OCI-LY7 (cell line): ENCODE measurements around the gene SYNGR4. TPM values are rescaled to one million over a fixed set of nuclear protein-coding genes. Genes with fewer than 3 reads are reported as not detected.

Experiments used
- BruUV-seq: library from RNA; stranded (reverse); fragments of 400-500 nt; replicated peaks from 2 replicates; lab custom pipeline; 2021; lab: Mats Ljungman, UMichigan
- CTCF ChIA-PET: fragments of 300-600 bp; sonication (Branson Sonifier 250); formaldehyde crosslinking; loops from one replicate; lab custom pipeline; 2022; ENCODE audit warnings: antibody characterized with exemption; ENCODE audit not compliant: unreplicated experiment; lab: Charles Lee
- POLR2A ChIA-PET: fragments of 300-600 bp; sonication (Branson Sonifier 250); formaldehyde crosslinking; loops from one replicate; lab custom pipeline; 2022; ENCODE audit warnings: antibody characterized with exemption; lab: Charles Lee
- DNase-seq: peaks from one replicate; pipeline ENCODE4 v3.0.0-alpha.2; 2015; ENCODE audit warnings: low spot score
- H2AFZ ChIP-seq: fragments of 200-600 bp; sonication (generic), shearing (Covaris generic); 2 replicates; pipeline ENCODE4 v1.6.1; 2014; ENCODE audit warnings: mild to moderate bottlenecking, antibody characterized with exemption, low read length, moderate library complexity
- H3K27ac ChIP-seq: fragments of 200-600 bp; sonication (generic); 2 replicates; pipeline ENCODE4 v1.5.1; 2014; ENCODE audit warnings: mixed run types, low read depth, mild to moderate bottlenecking, moderate library complexity, low read length, inconsistent platforms; ENCODE audit not compliant: poor library complexity, severe bottlenecking
- H3K36me3 ChIP-seq: fragments of 200-600 bp; sonication (generic); 2 replicates; pipeline ENCODE4 v1.6.1; 2014; ENCODE audit warnings: mild to moderate bottlenecking, antibody characterized with exemption, low read length, moderate library complexity, mixed read lengths; ENCODE audit not compliant: insufficient read depth
- H3K4me1 ChIP-seq: fragments of 200-600 bp; sonication (generic); 2 replicates; pipeline ENCODE4 v1.5.1; 2014; ENCODE audit warnings: mild to moderate bottlenecking, low read length; ENCODE audit not compliant: insufficient read depth, poor library complexity, severe bottlenecking
- H3K4me2 ChIP-seq: fragments of 200-600 bp; sonication (generic); 2 replicates; pipeline ENCODE4 v1.6.1; 2014; ENCODE audit warnings: mild to moderate bottlenecking, low read length
- H3K4me3 ChIP-seq: fragments of 200-600 bp; sonication (generic); 2 replicates; pipeline ENCODE4 v1.5.1; 2014; ENCODE audit warnings: mild to moderate bottlenecking, low read depth, low read length; ENCODE audit not compliant: poor library complexity, severe bottlenecking
- H3K79me2 ChIP-seq: fragments of 200-600 bp; sonication (generic); 2 replicates; pipeline ENCODE4 v1.6.1; 2016; ENCODE audit warnings: low read depth, mild to moderate bottlenecking, low read length, moderate library complexity, mixed read lengths; ENCODE audit not compliant: insufficient read depth
- H3K9me2 ChIP-seq: fragments of 200-600 bp; sonication (generic); 2 replicates; pipeline ENCODE4 v1.6.1; 2016; ENCODE audit warnings: mild to moderate bottlenecking, low read length, mixed read lengths; ENCODE audit not compliant: insufficient read depth
- H3K9me3 ChIP-seq: fragments of 200-600 bp; sonication (generic); 2 replicates; pipeline ENCODE4 v1.6.1; 2014; ENCODE audit warnings: mild to moderate bottlenecking, mixed run types, low read length, mixed read lengths
- H4K20me1 ChIP-seq: fragments of 200-600 bp; sonication (generic); 2 replicates; pipeline ENCODE4 v1.6.1; 2014; ENCODE audit warnings: mild to moderate bottlenecking, antibody characterized with exemption, low read length, moderate library complexity, mixed read lengths; ENCODE audit not compliant: insufficient read depth
- EZH2phosphoT487 ChIP-seq: fragments of 200-600 bp; sonication (generic); IDR thresholded peaks from 2 replicates; pipeline ENCODE4 v1.6.1; 2018; ENCODE audit warnings: low read depth, borderline replicate concordance, mild to moderate bottlenecking, mixed run types, antibody characterized with exemption, low read length, moderate library complexity, mixed read lengths
- intact Hi-C: fragments of 100-400 bp; cut with micrococcal nuclease; formaldehyde crosslinking; loops from one replicate; pipeline ENCODE4 v1.10.0; 2022; ENCODE audit not compliant: unreplicated experiment
- total RNA-seq, 2 experiments: library from RNA; depleted of rRNA in 1 of 2; stranded (reverse); fragments of >200 nt in 1 of 2; shearing (Covaris generic) in 1 of 2; gene quantifications; 2 replicates each; pipeline ENCODE4 v1.2.3, GENCODE V29; 2014 to 2022
- TF ChIP-seq, protein P1 (sequence below): fragments of 200-600 bp; sonication (generic); conservative IDR thresholded peaks from 2 replicates; pipeline ENCODE4 v1.5.1; 2014; ENCODE audit warnings: mild to moderate bottlenecking, antibody characterized with exemption, low read length, moderate library complexity, mixed read lengths

The SYNGR4 gene
- total RNA-seq, 2 experiments from 2014 or later: 0.38 to 1.2 TPM

DNA sequence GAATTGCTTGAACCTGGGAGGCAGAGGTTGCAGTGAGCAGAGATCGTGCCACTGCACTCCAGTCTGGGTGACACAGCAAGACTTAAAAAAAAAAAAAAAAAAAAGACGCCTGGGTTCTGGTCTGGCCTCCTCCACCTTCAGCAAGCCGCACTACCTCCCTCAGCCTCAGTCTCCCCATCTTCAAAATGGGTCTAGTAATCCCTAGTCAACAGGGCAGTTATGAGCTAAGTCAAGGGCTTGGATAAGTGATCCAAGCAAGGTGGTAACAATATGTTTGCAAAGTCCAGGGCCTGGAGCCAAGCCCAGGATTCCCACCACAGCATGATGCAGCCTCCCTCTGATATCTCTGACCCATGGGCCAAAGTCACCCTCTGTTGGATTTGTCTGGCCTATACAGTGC, 22.8 kb downstream of the SYNGR4 start:
- CTCF ChIA-PET: no interaction called here

DNA sequence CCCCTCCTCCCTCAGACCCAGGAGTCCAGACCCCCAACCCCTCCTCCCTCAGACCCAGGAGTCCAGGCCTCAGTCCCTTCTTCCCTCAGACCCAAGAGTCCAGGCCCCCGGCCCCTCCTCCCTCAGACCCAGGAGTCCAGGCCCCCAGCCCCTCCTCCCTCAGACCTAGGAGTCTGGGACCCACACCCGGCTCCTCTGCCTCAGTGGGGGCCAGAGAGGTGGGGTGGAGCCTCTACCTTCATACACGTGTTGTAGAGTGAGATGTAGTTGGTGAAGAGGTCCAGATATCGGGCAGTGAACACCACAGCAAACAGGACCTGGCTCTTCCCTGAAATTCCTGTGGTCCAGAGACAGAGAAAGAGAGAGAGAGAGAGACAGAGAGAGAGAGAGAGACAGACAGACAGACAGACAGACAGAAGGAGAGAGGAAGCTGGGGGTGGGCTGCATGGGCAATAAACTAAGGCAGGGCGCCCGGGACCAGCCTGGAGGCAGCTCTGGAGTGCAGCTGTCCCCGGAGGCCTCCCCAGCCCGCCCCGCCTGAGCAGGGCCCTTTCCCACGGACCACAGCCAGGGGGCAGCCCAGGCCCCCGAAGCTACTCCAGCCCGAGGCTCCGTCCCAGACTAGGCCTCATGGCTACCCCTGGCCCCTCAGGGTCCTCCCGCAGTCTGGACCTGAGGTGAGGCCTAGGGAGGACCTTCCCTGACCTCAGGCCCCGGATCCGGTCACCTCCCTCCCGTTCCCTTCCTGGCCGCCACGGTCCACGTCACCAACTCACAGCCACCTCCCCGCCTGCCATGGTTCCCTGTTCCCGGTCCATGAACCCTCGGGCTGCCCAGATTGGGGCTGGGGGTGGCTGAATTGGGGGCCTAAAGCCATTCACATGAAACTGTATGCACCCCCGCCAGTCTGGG, 26.3 kb downstream of the SYNGR4 start:
- H3K9me3 ChIP-seq: no peaks in the 10 kb centered on the region
- H3K27ac ChIP-seq: peak overlapping the region; percentile 56
- H3K36me3 ChIP-seq: peaks cover 37% of the 10 kb centered on the region
- peak overlapping the region; percentile 88 for H3K4me3 ChIP-seq
- H4K20me1 ChIP-seq: no peaks in the 10 kb centered on the region
- peaks cover 15% of the 10 kb centered on the region; the same call in 1 of the 2 replicates for H3K79me2 ChIP-seq
- no TSS peak for BruUV-seq
- H3K9me2 ChIP-seq: no peaks in the 10 kb centered on the region
- intact Hi-C loops: loop anchor here (2.0 to 5.0 kb wide), 2 partner anchors 57 to 102 kb away; partner anchors contain the start of gene GRWD1
- TF ChIP-seq EZH2phosphoT487: no peak
- TF ChIP-seq, protein P1, sequence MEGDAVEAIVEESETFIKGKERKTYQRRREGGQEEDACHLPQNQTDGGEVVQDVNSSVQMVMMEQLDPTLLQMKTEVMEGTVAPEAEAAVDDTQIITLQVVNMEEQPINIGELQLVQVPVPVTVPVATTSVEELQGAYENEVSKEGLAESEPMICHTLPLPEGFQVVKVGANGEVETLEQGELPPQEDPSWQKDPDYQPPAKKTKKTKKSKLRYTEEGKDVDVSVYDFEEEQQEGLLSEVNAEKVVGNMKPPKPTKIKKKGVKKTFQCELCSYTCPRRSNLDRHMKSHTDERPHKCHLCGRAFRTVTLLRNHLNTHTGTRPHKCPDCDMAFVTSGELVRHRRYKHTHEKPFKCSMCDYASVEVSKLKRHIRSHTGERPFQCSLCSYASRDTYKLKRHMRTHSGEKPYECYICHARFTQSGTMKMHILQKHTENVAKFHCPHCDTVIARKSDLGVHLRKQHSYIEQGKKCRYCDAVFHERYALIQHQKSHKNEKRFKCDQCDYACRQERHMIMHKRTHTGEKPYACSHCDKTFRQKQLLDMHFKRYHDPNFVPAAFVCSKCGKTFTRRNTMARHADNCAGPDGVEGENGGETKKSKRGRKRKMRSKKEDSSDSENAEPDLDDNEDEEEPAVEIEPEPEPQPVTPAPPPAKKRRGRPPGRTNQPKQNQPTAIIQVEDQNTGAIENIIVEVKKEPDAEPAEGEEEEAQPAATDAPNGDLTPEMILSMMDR: peak; percentile 68
- POLR2A ChIA-PET: no interaction called here
- peaks cover 15% of the 10 kb centered on the region for H3K4me1 ChIP-seq
- peak overlapping the region; percentile 91 for H3K4me2 ChIP-seq
- H2AFZ ChIP-seq: peak overlapping the region; percentile 73
- CTCF ChIA-PET: interaction anchor here (1.0 kb wide), 1 partner anchor 39 kb away, joined by 3 read pairs; no protein-coding TSS in a partner anchor
- peak; percentile 81 for DNase-seq

More for the DNA sequence above, 22.8 kb downstream of the SYNGR4 start:
- Histone ChIP-seq H3K36me3 (peaks cover 66% of the 10 kb centered on the region), H4K20me1 (no peaks in the 10 kb centered on the region), H3K4me3 (no peak overlapping the region), H3K9me3 (no peaks in the 10 kb centered on the region), H3K4me2 (no peak overlapping the region), H3K9me2 (no peaks in the 10 kb centered on the region), H3K4me1 (peaks cover 5% of the 10 kb centered on the region), H3K27ac (no peak overlapping the region), H3K79me2 (peaks cover 15% of the 10 kb centered on the region; the same call in 1 of the 2 replicates), H2AFZ (no peak overlapping the region)
- no peak for DNase-seq
- intact Hi-C loops: no loop called here
- TF ChIP-seq EZH2phosphoT487: no peak
- TF ChIP-seq, protein P1: no peak
- POLR2A ChIA-PET: interaction anchor here (0.7 kb wide), 1 partner anchor 29 kb away, joined by 5 read pairs; no protein-coding TSS in a partner anchor
- no TSS peak for BruUV-seq
